GM10847 (cell line): Measurements from ENCODE around the gene KCNQ1.

Experiments used
- POLR2A ChIP-seq: IDR thresholded peaks from 2 replicates; pipeline ENCODE4 v1.6.1; 2011; ENCODE audit not compliant: insufficient read length; ENCODE audit errors: extremely low read depth

KCNQ1 gene

DNA sequence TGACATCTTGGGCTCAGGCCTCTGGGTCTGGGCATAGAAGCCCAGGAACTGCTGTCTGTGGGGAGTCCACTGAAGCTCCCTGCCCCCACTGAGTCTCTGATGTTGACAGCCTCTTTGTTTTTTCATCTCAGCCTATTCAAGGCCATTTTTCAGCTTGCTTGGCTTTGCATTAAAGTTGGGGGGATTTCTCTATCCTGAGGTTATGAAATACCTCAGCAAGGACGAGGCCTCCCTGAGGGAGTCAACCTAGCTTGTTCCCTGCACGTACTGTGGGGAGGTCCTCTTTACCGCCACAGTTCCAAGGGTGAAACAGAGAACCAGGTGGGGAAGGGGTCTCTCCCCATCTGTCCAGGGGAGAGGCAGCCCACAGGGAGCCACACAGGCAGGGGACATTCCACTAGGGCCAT is 246.6 kb downstream of the KCNQ1 start:
- TF ChIP-seq POLR2A: no peak

DNA sequence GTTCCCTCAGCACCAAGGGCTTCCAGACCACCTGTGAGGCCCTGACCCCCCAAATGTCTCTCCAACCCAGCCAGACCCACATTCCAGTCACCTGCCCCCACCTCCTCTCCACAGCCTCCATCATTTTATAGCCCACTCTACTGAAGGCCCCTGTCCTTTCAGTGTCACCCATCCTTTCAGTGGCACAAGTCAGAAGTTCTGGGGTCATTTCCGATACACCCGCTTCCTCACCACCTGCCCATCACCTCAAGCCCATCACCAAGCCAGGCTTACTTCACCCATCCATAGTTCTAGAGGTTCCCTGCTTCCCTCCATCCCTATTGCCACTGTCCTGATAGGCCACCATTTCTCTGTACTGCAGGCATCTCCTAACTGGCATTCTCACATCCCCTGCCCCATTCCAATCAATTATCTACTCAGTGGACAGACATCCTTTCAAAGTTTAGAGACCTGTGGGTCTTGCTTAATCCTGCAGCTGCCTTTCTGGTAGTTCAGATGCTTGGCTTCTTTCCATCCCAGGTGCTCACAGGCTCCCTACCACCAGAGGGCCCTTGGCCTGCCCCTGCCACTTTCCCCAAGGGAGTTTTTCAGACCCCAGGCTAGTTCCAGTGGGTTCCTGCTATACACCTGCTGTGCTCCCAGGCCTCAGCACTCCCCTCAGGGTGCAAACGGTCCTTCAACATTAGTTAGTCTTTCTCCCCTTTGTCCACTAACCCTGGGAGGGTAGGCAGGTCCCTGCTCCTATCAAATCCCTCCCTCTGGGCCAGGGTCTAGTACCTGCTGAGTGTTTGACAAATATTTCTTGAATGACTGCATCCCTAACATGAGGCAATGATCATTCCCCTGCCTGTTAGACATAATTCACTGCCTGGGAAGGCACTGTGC is 247.4 kb downstream of the KCNQ1 start:
- no peak for TF ChIP-seq POLR2A

DNA sequence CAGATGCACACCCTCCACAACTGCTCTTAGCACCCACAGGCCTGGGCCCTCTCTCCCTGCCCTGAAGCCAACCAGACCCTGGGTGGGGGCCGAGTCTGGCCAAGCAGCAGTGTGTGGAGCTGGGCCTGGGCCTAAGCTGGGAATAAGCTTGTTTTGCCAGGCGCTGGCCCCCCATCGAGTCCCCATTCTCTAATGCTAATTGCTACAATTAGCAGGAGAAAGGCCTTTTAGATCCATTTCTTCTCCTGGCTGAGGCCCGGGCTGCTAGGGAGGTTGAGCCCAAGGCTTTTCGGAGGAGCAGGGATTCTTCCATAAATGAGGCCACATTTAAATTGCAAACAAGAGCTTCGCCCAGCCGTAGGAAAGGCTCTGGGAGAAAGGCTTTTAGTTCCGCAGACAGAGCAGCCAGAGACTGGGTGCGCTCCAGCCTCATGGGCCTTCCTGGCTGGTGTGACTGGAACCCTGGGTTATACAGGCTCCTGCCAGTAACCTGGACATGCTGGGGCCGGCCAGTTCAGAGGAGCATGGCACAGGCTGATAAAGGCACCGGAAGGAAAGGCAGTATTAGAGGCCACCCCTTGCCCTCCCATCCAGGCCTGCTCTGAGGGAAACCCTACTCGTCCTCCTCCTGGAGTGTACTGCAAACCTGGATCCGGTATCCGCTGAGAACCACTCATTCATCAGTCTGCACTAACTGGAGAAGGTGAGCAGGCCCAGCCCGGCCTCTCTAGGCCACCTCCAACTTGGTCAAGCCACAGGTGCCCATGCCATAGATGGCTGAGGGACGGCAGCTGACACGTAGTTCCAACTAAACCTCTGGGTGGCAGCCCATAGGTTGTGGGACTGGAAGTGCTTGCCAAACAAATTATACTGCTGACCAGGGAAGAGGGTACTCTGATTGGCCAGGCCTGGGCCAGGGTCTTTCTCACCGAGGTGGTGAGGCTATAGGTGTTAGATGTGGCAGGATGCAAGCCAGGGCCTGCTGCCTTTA is 248.8 kb downstream of the KCNQ1 start:
- no peak for TF ChIP-seq POLR2A

DNA sequence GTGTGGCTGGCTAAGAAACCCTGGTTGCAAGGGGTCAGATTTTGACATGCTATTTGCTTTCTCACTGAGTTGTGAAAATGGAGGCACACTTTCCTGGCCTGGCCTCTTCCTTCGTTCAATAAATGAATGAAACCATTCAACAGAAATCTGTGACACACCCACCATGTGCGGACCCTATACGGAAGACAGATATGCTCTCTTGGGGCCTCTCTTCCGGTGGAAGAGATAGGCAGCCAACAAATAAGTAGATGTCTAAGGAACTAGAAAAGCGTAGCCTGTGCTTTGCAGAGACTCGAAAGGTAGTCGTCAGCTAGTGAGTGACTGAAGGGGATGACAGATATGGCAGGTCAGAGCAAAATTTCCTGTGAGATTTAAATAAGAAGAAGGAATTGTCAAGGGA is 249.7 kb downstream of the KCNQ1 start:
- TF ChIP-seq POLR2A: no peak

DNA sequence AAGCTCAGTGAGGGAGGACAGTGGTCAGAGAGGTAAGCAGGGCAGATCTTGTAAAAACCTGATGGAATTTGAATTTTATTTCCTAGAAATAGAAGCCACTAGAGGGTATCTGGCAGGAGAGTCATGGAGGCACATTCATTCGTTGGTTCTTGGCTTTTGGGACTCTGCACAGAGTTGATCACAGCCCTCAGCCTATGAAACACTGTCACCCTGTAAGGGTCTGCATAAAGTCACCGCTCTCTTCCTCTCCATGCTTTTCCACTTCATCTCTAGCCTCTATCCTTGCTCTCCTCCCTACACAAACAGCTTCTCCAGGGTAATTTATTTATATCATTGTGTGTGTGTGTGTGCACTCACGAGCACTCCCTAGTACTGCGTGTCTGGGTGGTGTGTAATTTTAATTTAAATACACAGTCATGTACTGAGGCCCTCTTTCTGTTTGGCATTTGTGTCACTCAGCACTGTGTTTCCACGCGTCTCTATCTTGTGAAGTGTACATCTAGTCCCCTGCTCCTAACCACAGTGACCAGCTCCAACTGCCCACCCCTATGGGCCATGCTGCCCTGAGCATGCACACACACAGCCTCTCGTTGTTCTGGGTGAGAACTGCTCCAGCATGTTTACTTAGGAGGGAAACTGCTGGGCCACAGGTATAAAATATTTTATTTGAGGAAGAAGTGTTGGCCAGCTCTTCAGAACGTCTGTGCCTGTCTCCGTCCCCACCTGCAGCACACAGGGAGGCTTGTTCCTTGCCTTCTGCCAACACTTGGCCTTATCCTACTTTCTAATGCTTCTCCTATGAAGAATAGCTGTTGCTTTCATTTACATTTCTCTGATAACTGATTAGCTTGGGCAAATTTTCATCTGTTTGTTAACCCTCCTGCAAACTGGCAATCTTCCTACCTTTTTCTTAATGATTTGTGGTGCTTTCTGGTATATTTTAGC is 250.5 kb downstream of the KCNQ1 start:
- no peak for TF ChIP-seq POLR2A

DNA sequence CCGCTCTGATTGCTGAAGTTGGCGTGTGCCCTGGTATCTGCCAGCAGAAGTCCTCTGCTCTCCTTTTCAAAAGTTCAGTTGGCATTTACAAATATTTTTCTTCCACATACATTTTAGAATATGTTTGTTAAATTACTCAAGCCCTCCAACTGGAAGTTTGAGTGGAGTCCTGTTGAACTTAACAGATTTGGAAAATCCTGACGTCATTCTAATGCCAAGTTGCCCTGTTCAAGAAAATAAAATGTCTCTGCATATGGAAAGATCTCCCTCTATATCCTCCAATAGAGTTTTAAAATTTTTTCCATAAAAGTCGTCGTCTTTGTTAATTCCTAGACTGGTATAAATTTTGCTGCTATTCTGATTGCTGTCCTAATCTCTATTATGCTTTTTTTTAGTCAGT is 251.6 kb downstream of the KCNQ1 start:
- TF ChIP-seq POLR2A: no peak

DNA sequence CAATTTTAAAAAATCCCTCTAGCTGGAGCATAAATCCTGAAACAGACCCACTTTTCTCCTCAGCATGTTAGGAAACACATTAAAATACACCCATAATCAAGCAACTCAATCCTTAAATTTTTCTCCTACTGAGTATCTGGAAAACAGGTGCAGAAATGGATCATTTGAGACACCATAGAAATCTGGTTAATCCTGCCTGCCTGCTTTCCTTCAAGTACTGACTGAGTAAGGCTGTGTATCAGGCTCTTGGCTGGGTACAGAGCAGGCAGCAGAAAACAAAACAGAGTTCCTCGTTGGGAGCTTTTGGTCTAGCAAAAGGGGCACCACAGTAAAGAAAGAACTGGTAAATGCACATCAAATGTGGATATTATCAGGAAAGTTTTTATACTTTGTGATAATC is 253.1 kb downstream of the KCNQ1 start:
- TF ChIP-seq POLR2A: no peak

DNA sequence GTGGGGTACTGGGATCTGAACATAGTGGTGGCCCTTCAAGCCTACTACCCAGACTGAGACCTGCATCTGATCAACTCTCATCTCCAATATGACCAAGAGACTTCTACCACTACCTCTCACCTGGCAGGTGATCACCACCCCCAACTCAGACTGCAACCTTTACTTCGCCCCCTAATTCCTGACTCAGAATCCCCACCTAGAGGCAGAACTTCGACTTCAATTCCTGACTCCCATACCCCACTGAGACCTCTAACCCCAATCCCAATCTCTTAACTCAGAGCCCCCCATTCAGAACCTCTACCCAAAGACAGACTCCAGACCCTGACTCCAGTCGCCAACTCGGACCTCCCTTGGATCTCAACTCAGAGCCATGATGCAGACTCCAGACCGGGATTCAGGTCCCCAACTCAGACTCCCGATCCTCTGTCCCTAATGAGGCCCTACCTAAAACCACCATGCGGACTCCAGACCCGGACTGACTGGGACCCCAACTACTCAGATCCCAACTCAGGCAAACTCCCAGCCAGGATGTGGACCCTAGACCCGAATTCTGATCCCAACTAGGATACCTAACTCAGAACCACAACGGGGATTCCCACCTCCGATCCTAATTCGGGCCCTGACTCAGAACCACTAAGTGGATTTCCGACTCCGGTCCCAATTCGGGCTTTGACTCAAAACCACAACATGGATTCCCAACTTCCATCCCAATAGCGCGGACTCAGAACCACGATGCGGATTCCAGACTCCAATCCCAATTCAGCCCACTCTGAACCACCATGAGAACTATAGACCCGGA is 253.8 kb downstream of the KCNQ1 start:
- no peak for TF ChIP-seq POLR2A

DNA sequence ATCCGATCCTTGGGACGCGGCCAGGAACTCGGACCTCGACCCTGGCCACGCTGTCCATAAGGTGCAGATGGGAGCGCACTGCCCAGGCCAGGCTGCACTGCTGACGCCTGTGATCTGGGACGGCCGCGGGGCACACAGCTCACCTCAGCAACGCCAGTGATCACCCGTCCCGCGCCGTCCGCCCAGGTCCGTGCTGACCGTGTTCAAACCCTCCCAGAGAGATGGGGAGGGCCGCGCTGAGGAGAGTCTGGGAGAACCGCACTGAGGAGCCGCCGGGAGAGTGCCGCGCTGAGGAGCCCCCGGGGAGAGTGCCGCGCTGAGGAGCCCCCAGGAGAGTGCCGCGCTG is 254.3 kb downstream of the KCNQ1 start:
- no peak for TF ChIP-seq POLR2A

DNA sequence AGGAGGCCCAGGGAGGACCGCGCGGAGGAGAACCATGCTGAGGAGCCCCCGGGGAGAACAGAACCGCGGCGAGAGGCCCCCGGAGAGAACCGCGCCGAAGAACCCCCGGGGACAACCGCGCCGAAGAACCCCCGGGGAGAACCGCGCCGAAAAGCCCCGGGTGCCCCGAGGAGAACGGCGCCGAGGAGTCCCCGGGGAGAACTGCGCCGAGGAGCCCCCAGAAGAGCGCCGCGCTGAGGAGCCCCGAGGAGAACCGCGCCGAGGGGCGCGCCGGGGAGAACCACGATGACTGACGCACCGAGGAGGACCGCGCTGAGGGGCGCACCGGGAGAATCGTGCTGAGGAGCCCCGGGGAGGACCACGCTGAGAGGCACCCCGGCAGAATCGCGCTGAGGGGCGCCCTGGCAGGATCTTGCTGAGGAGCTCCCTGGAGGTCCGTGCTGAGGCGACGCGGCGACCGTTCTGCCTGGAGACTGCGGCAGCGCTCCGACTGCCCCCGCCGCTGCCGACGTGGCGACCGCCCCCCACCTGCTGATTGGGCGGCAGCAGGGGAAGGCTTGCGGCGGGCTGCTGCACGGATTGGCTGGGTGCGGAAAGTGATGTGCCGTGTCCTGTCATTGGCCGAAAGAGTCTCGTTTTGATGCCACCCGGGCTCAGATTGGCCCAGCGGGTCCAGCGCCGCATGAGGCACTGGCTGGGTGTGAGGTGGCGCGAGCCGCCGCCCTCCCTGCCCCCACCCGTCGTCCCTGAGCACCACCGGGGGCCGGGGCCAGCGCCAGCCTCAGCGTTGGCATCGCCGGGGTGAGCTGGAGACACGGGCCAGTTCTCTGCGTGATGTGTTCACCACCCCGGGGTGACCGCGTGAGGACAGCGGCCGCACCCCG is 255.0 kb downstream of the KCNQ1 start, which contains the start of gene KCNQ1OT1:
Gene KCNQ1OT1, minus strand, starts transcription at position 464 of the 884 bp plus-strand sequence.
- peak; percentile 97 for TF ChIP-seq POLR2A

DNA sequence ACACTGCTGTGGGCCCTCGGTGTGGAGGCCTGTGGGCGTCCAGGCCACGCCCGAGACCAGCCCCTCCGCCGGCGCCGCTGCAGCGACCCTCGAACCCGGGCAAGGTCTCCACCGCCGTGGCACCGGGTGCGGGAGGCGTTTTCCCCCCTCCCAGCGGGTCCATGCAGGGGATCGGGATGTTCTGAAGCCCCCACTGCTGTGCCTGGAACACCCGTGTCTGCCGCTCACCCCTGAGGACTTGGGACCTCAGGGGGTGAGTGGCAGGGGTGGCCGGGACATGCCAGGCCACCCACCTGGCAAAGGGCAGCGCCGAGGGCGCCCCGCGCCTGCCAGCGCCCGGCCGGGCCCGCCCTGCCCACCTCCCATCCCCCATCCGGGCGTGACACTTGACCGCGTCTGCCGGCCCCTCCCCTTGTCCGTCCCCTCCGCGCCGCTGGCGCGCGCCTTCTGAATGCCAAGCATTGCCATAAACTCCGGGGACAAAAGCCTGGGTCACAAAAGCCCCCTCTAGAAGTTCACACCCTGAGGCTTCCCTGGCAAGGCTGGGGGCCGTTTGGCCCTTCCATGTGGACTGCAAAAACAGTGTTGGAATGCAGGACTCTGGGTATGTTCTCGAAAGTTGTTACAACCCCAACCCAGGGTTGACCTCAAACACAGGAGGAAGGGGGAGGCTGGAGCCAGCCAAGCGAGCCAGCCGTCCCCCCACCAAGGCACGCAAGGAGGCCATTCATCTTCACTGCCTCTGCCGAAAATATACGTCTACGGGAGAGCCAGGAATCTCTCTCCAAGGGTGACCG is 255.8 kb downstream of the KCNQ1 start:
- peak; percentile 17 for TF ChIP-seq POLR2A

DNA sequence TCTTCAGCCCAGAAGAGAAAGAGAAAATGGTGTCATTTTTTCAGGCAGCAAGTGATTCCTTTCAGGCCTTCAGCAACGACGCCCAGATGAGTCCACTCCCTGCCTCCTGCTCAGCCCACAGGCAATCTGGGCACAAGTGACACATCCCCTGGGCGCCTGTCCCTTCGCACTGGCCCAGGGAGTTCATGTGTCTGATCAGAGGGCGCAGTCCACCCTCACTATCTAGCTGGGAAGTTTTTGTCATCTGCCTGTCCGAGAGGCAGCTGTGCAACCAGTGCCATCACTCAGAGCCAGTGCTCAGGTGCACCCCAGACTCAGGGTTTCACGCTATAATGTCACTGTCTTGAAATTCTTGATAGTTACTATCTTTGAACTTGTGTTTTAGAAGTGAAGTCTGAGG is 256.4 kb downstream of the KCNQ1 start:
- TF ChIP-seq POLR2A: no peak
